KMS-11 (cell line): ENCODE measurements around the gene CES3.

Experiments
- H2AFZ ChIP-seq: fragments of 200-600 bp; sonication (generic); 2 replicates; pipeline ENCODE4 v1.6.1; 2016; ENCODE audit warnings: antibody characterized with exemption, mixed run types, low read depth
- H3K27ac ChIP-seq: fragments of 200-600 bp; sonication (generic); 2 replicates; pipeline ENCODE4 v1.6.1; 2016; ENCODE audit warnings: mild to moderate bottlenecking, mixed run types
- H3K27me3 ChIP-seq: fragments of 200-600 bp; sonication (generic); 2 replicates; pipeline ENCODE4 v1.6.1; 2017; ENCODE audit warnings: mild to moderate bottlenecking, low read depth, mixed run types, moderate library complexity; ENCODE audit not compliant: insufficient read depth
- H3K36me3 ChIP-seq: fragments of 200-600 bp; sonication (generic); 2 replicates; pipeline ENCODE4 v1.6.1; 2017; ENCODE audit warnings: mild to moderate bottlenecking, mixed run types; ENCODE audit not compliant: insufficient read depth
- H3K4me1 ChIP-seq: fragments of 200-600 bp; sonication (generic); 2 replicates; pipeline ENCODE4 v1.6.1; 2016; ENCODE audit warnings: mild to moderate bottlenecking, low read depth, mixed run types; ENCODE audit not compliant: poor library complexity, severe bottlenecking
- H3K4me2 ChIP-seq: fragments of 200-600 bp; sonication (generic); 2 replicates; pipeline ENCODE4 v1.7.0; 2016; ENCODE audit warnings: mild to moderate bottlenecking, mixed run types
- H3K4me3 ChIP-seq: fragments of 200-600 bp; sonication (generic); IDR thresholded peaks from 2 replicates; pipeline ENCODE4 v1.6.1; 2017; ENCODE audit warnings: low read depth, low read length, mixed read lengths; ENCODE audit not compliant: insufficient read depth
- H3K79me2 ChIP-seq: fragments of 200-600 bp; sonication (generic); 2 replicates; pipeline ENCODE4 v1.6.1; 2016; ENCODE audit warnings: low read depth, mixed run types; ENCODE audit not compliant: insufficient read depth
- H3K9ac ChIP-seq: fragments of 200-600 bp; sonication (generic); 2 replicates; pipeline ENCODE4 v1.6.1; 2016; ENCODE audit warnings: mild to moderate bottlenecking, mixed run types
- H4K20me1 ChIP-seq: fragments of 200-600 bp; sonication (generic); 2 replicates; pipeline ENCODE4 v1.6.1; 2016; ENCODE audit warnings: mild to moderate bottlenecking, mixed run types; ENCODE audit not compliant: insufficient read depth
- CTCF ChIP-seq: fragments of 200-600 bp; sonication (generic); conservative IDR thresholded peaks from 2 replicates; pipeline ENCODE4 v1.6.1; 2017; ENCODE audit warnings: low read depth, mild to moderate bottlenecking, antibody characterized with exemption, low read length, moderate library complexity, mixed read lengths

Gene CES3

DNA sequence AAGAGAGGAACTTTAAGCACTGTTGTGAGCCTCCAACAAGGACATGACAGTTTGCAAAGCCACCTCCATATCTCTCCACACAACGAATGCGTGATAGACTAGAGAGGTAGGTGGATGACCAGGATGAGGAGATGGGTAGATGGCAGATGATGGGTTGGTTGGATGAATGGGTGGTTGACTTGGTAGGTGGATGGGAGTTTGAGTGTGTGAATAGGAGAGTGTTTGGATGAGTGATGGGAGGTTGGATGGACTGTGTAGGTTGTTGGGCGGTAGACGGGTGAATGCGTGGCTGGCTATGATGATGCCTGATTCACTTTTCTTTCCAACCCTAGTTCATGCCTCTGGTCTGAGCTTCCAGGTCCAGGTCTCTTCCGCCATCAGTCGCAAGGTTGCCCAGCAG lies 46.5 kb upstream of the CES3 start:
- Histone ChIP-seq H4K20me1 (no peaks in the 10 kb centered on the region), H3K4me1 (no peaks in the 10 kb centered on the region)

GRCh38 chr16:66915041-66915440 lies 46.0 kb upstream of the CES3 start:
- no peak overlapping the region for H3K9ac ChIP-seq
- peaks cover 7% of the 10 kb centered on the region; the same call in 1 of the 2 replicates for H3K27me3 ChIP-seq
- H3K4me3 ChIP-seq = no peak overlapping the region
- H3K4me1 ChIP-seq = no peaks in the 10 kb centered on the region
- no peak overlapping the region for H2AFZ ChIP-seq
- H3K36me3 ChIP-seq = no peaks in the 10 kb centered on the region
- H4K20me1 ChIP-seq = no peaks in the 10 kb centered on the region
- TF ChIP-seq CTCF = no peak
- no peak overlapping the region for H3K27ac ChIP-seq
- H3K4me2 ChIP-seq = no peak overlapping the region
- H3K79me2 ChIP-seq = no peaks in the 10 kb centered on the region

More for the DNA sequence above, 46.5 kb upstream of the CES3 start:
- peaks cover 7% of the 10 kb centered on the region; the same call in 1 of the 2 replicates for H3K27me3 ChIP-seq
- H3K36me3 ChIP-seq = no peaks in the 10 kb centered on the region
- no peak overlapping the region for H2AFZ ChIP-seq
- H3K9ac ChIP-seq = no peak overlapping the region
- no peak overlapping the region for H3K4me3 ChIP-seq
- H3K27ac ChIP-seq = no peak overlapping the region
- H3K4me2 ChIP-seq = no peak overlapping the region
- no peaks in the 10 kb centered on the region for H3K79me2 ChIP-seq
- TF ChIP-seq CTCF = no peak

DNA sequence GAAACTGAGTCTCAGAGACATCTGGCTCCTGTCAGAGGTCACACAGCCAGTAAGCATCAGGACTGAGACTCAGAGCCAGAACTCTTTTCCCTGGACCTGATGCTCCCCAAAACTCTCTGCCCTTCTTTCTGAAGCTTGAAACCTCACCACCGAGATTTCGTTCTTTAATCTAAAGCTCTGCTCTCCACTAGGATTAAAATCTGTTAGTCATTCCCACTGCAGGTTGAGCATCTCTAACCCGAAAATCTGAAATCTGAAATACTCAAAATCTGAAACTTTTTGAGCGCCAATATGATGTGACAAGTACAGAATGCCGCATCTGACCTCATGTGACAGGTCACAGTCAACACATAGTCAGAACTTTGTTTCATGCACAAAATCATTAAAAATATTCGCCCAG lies 44.5 kb upstream of the CES3 start:
- no peaks in the 10 kb centered on the region for H3K79me2 ChIP-seq
- no peaks in the 10 kb centered on the region for H3K36me3 ChIP-seq
- peaks cover 7% of the 10 kb centered on the region; the same call in 1 of the 2 replicates for H3K27me3 ChIP-seq
- H2AFZ ChIP-seq = no peak overlapping the region
- no peak overlapping the region for H3K27ac ChIP-seq
- no peaks in the 10 kb centered on the region for H3K4me1 ChIP-seq
- no peak overlapping the region for H3K4me3 ChIP-seq
- no peak overlapping the region for H3K9ac ChIP-seq
- no peaks in the 10 kb centered on the region for H4K20me1 ChIP-seq
- no peak for TF ChIP-seq CTCF
- no peak overlapping the region for H3K4me2 ChIP-seq

GRCh38 chr16:66917741-66918140 lies 43.3 kb upstream of the CES3 start:
- TF ChIP-seq CTCF = no peak
- Histone ChIP-seq H3K79me2 (no peaks in the 10 kb centered on the region), H3K9ac (no peak overlapping the region), H2AFZ (no peak overlapping the region), H3K27ac (no peak overlapping the region), H3K27me3 (peaks cover 10% of the 10 kb centered on the region; the same call in 1 of the 2 replicates), H3K36me3 (no peaks in the 10 kb centered on the region), H3K4me2 (no peak overlapping the region), H3K4me1 (no peaks in the 10 kb centered on the region), H4K20me1 (no peaks in the 10 kb centered on the region), H3K4me3 (no peak overlapping the region)
